ENCODE measurements around the gene CAB39L. TPM values are rescaled to one million over a fixed set of nuclear protein-coding genes. Genes with fewer than 3 reads are reported as not detected.

CAB39L gene
- total and polyA plus RNA-seq, 2 donors = 7.6 to 7.9 TPM

DNA sequence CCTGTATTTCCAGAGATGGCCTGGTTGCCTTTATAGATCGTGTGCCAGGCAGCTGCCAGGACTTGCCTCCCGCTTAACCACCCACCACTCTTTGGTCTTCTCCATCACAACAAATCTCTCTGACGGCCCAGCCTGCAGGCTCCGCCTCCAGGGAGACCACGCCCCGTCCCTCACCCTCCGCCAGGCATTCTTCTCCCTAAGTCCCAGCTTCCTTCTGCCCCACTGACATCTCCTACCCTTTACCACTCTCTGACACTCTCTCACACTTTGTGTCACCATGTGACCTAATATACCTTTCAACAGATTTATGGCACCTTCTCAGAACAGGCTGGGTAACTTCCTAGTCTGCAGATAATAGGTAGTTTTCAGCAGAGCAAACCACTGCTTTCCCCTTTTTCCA lies 95.1 kb downstream of the CAB39L start:
- 98% methylated on average over 7 of the region's 7 CpGs for WGBS
- no peak for DNase-seq (ENCODE audit: low read depth in 6 of 9, low spot score in 9 of 9)
- H3K27me3 ChIP-seq (ENCODE audit: control insufficient read depth in 2 of 2, insufficient read depth in 1 of 2, low read length in 1 of 2) = no peaks in the 10 kb centered on the region
- no peaks in the 10 kb centered on the region for H3K36me3 ChIP-seq (ENCODE audit: control insufficient read depth in 2 of 2, insufficient read depth in 2 of 2, low read length in 1 of 2)
- H3K27ac ChIP-seq (ENCODE audit: low read depth in 1 of 2, low read length in 1 of 2) = no peak overlapping the region
- no peak overlapping the region for H3K4me3 ChIP-seq (ENCODE audit: low read length in 2 of 2)
- no peaks in the 10 kb centered on the region for H3K4me1 ChIP-seq (ENCODE audit: control insufficient read depth in 2 of 2, insufficient read depth in 2 of 2, low read length in 2 of 2)
- H3K9me3 ChIP-seq (ENCODE audit: control insufficient read depth in 2 of 2, insufficient read depth in 1 of 2, low read length in 1 of 2) = peaks cover 0 to 6% of the 10 kb centered on the region in 2 donors

GRCh38 chr13:49347650-49348385 lies 96.0 kb downstream of the CAB39L start:
- no peak for DNase-seq (ENCODE audit: low read depth in 6 of 9, low spot score in 9 of 9)
- no peaks in the 10 kb centered on the region for H3K27me3 ChIP-seq (ENCODE audit: control insufficient read depth in 2 of 2, insufficient read depth in 1 of 2, low read length in 1 of 2)
- H3K4me1 ChIP-seq (ENCODE audit: control insufficient read depth in 2 of 2, insufficient read depth in 2 of 2, low read length in 2 of 2) = no peaks in the 10 kb centered on the region
- peaks cover 0 to 6% of the 10 kb centered on the region in 2 donors for H3K9me3 ChIP-seq (ENCODE audit: control insufficient read depth in 2 of 2, insufficient read depth in 1 of 2, low read length in 1 of 2)
- 98% methylated on average over 23 of the region's 23 CpGs for WGBS
- no peaks in the 10 kb centered on the region for H3K36me3 ChIP-seq (ENCODE audit: control insufficient read depth in 2 of 2, insufficient read depth in 2 of 2, low read length in 1 of 2)
- no peak overlapping the region for H3K27ac ChIP-seq (ENCODE audit: low read depth in 1 of 2, low read length in 1 of 2)
- no peak overlapping the region for H3K4me3 ChIP-seq (ENCODE audit: low read length in 2 of 2)

- 84% methylated on average over 5 of the region's 5 CpGs for WGBS
- DNase-seq (ENCODE audit: low read depth in 6 of 9, low spot score in 9 of 9) = no peak
- Histone ChIP-seq H3K27ac (ENCODE audit: low read depth in 1 of 2, low read length in 1 of 2) (no peak overlapping the region), H3K4me1 (ENCODE audit: control insufficient read depth in 2 of 2, insufficient read depth in 2 of 2, low read length in 2 of 2) (no peaks in the 10 kb centered on the region), H3K9me3 (ENCODE audit: control insufficient read depth in 2 of 2, insufficient read depth in 1 of 2, low read length in 1 of 2) (peaks cover 0 to 6% of the 10 kb centered on the region in 2 donors), H3K36me3 (ENCODE audit: control insufficient read depth in 2 of 2, insufficient read depth in 2 of 2, low read length in 1 of 2) (no peaks in the 10 kb centered on the region), H3K27me3 (ENCODE audit: control insufficient read depth in 2 of 2, insufficient read depth in 1 of 2, low read length in 1 of 2) (no peaks in the 10 kb centered on the region), H3K4me3 (ENCODE audit: low read length in 2 of 2) (no peak overlapping the region)
Observed at GRCh38 chr13:49346460-49346859, 97.4 kb downstream of the CAB39L start.

GRCh38 chr13:49343731-49344130 lies 100.1 kb downstream of the CAB39L start:
- Histone ChIP-seq H3K4me3 (ENCODE audit: low read length in 2 of 2) (no peak overlapping the region), H3K27me3 (ENCODE audit: control insufficient read depth in 2 of 2, insufficient read depth in 1 of 2, low read length in 1 of 2) (no peaks in the 10 kb centered on the region), H3K36me3 (ENCODE audit: control insufficient read depth in 2 of 2, insufficient read depth in 2 of 2, low read length in 1 of 2) (no peaks in the 10 kb centered on the region), H3K4me1 (ENCODE audit: control insufficient read depth in 2 of 2, insufficient read depth in 2 of 2, low read length in 2 of 2) (no peaks in the 10 kb centered on the region), H3K9me3 (ENCODE audit: control insufficient read depth in 2 of 2, insufficient read depth in 1 of 2, low read length in 1 of 2) (peaks cover 0 to 6% of the 10 kb centered on the region in 2 donors), H3K27ac (ENCODE audit: low read depth in 1 of 2, low read length in 1 of 2) (no peak overlapping the region)
- 82% methylated on average over 2 of the region's 2 CpGs for WGBS
- peak in 1 of 9 donors; percentile 5 for DNase-seq (ENCODE audit: low read depth in 6 of 9, low spot score in 9 of 9)

DNA sequence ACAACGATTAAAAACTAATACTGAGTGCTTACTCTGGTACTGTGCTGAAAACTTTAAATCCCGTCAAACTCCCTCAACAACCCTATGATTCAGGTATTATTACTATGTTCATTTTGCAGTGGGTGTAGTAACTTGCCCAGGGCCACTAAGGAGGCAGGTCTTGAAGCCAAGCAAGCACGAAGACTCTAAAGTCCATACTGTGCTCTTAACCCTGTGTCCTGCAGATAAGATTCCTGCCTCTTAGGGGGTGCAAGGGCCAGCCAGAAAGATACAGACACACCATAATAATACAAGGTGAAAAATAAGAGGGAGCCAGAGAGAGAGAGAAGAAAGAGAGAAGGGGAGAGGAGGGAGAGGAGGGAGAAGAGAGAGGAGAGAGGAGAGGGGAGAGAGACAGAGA lies 100.6 kb downstream of the CAB39L start:
- DNase-seq (ENCODE audit: low read depth in 6 of 9, low spot score in 9 of 9) = no peak
- H3K36me3 ChIP-seq (ENCODE audit: control insufficient read depth in 2 of 2, insufficient read depth in 2 of 2, low read length in 1 of 2) = no peaks in the 10 kb centered on the region
- no peak overlapping the region for H3K4me3 ChIP-seq (ENCODE audit: low read length in 2 of 2)
- no peak overlapping the region for H3K27ac ChIP-seq (ENCODE audit: low read depth in 1 of 2, low read length in 1 of 2)
- peaks cover 0 to 6% of the 10 kb centered on the region in 2 donors for H3K9me3 ChIP-seq (ENCODE audit: control insufficient read depth in 2 of 2, insufficient read depth in 1 of 2, low read length in 1 of 2)
- no peaks in the 10 kb centered on the region for H3K4me1 ChIP-seq (ENCODE audit: control insufficient read depth in 2 of 2, insufficient read depth in 2 of 2, low read length in 2 of 2)
- 97% methylated on average over 3 of the region's 3 CpGs for WGBS
- H3K27me3 ChIP-seq (ENCODE audit: control insufficient read depth in 2 of 2, insufficient read depth in 1 of 2, low read length in 1 of 2) = no peaks in the 10 kb centered on the region

- no peaks in the 10 kb centered on the region for H3K4me1 ChIP-seq (ENCODE audit: control insufficient read depth in 2 of 2, insufficient read depth in 2 of 2, low read length in 2 of 2)
Observed at GRCh38 chr13:49342454-49342853, 101.4 kb downstream of the CAB39L start.

GRCh38 chr13:49341941-49342340 lies 101.9 kb downstream of the CAB39L start:
- Histone ChIP-seq H3K4me3 (ENCODE audit: low read length in 2 of 2) (no peak overlapping the region), H3K9me3 (ENCODE audit: control insufficient read depth in 2 of 2, insufficient read depth in 1 of 2, low read length in 1 of 2) (no peaks in the 10 kb centered on the region), H3K27me3 (ENCODE audit: control insufficient read depth in 2 of 2, insufficient read depth in 1 of 2, low read length in 1 of 2) (no peaks in the 10 kb centered on the region), H3K27ac (ENCODE audit: low read depth in 1 of 2, low read length in 1 of 2) (no peak overlapping the region), H3K36me3 (ENCODE audit: control insufficient read depth in 2 of 2, insufficient read depth in 2 of 2, low read length in 1 of 2) (no peaks in the 10 kb centered on the region), H3K4me1 (ENCODE audit: control insufficient read depth in 2 of 2, insufficient read depth in 2 of 2, low read length in 2 of 2) (no peaks in the 10 kb centered on the region)
- DNase-seq (ENCODE audit: low read depth in 6 of 9, low spot score in 9 of 9) = no peak

More at GRCh38 chr13:49342454-49342853, 101.4 kb downstream of the CAB39L start:
- H3K27me3 ChIP-seq (ENCODE audit: control insufficient read depth in 2 of 2, insufficient read depth in 1 of 2, low read length in 1 of 2) = no peaks in the 10 kb centered on the region
- H3K4me3 ChIP-seq (ENCODE audit: low read length in 2 of 2) = no peak overlapping the region
- no peak for DNase-seq (ENCODE audit: low read depth in 6 of 9, low spot score in 9 of 9)
- no peaks in the 10 kb centered on the region for H3K9me3 ChIP-seq (ENCODE audit: control insufficient read depth in 2 of 2, insufficient read depth in 1 of 2, low read length in 1 of 2)
- WGBS = 97% methylated on average over 2 of the region's 2 CpGs
- no peaks in the 10 kb centered on the region for H3K36me3 ChIP-seq (ENCODE audit: control insufficient read depth in 2 of 2, insufficient read depth in 2 of 2, low read length in 1 of 2)
- no peak overlapping the region for H3K27ac ChIP-seq (ENCODE audit: low read depth in 1 of 2, low read length in 1 of 2)

DNA sequence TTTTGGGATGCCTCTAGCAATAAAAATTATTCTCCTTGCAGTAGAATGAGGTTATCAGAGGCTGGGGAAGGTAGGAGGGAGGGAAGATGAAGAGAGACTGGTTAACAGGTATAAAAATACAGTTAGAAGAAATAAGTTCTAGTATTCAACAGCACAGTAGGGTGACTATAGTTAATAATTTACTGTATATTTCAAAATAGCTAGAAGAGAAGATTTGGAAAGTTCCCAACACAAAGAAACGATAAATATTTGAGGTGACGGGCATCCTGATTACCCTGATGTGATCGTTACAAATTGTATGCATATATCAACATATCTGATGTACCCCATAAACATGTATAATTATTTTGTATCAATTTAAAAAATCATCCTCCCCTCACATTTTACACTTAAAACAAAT lies 102.3 kb downstream of the CAB39L start:
- no peaks in the 10 kb centered on the region for H3K27me3 ChIP-seq (ENCODE audit: control insufficient read depth in 2 of 2, insufficient read depth in 1 of 2, low read length in 1 of 2)
- no peaks in the 10 kb centered on the region for H3K9me3 ChIP-seq (ENCODE audit: control insufficient read depth in 2 of 2, insufficient read depth in 1 of 2, low read length in 1 of 2)
- no peaks in the 10 kb centered on the region for H3K36me3 ChIP-seq (ENCODE audit: control insufficient read depth in 2 of 2, insufficient read depth in 2 of 2, low read length in 1 of 2)
- H3K4me1 ChIP-seq (ENCODE audit: control insufficient read depth in 2 of 2, insufficient read depth in 2 of 2, low read length in 2 of 2) = no peaks in the 10 kb centered on the region
- no peak for DNase-seq (ENCODE audit: low read depth in 6 of 9, low spot score in 9 of 9)
- WGBS = 98% methylated on average over 3 of the region's 3 CpGs
- H3K27ac ChIP-seq (ENCODE audit: low read depth in 1 of 2, low read length in 1 of 2) = no peak overlapping the region
- no peak overlapping the region for H3K4me3 ChIP-seq (ENCODE audit: low read length in 2 of 2)

DNA sequence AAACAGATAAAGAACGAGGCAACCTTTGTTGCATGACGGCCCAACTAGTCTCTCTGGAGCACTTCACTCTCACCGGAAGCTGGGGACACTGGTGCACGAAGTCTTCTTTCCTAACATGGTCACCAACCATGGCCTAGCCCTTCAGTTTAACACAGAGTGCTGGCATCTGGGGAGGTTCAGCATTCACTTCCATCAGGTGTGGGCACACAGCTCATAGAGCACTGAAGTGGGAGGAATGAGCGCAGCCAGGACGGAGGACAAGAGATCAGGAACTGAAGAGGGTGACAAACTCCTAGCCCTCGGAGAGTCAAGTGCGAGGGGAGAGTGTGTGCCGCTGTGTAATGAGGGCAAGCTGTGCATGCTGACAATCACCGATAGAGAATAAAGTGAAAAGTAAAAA lies 103.7 kb downstream of the CAB39L start:
- H3K4me1 ChIP-seq (ENCODE audit: control insufficient read depth in 2 of 2, insufficient read depth in 2 of 2, low read length in 2 of 2) = no peaks in the 10 kb centered on the region
- H3K27me3 ChIP-seq (ENCODE audit: control insufficient read depth in 2 of 2, insufficient read depth in 1 of 2, low read length in 1 of 2) = no peaks in the 10 kb centered on the region
- H3K4me3 ChIP-seq (ENCODE audit: low read length in 2 of 2) = no peak overlapping the region
- 97% methylated on average over 10 of the region's 10 CpGs for WGBS
- no peaks in the 10 kb centered on the region for H3K9me3 ChIP-seq (ENCODE audit: control insufficient read depth in 2 of 2, insufficient read depth in 1 of 2, low read length in 1 of 2)
- DNase-seq (ENCODE audit: low read depth in 6 of 9, low spot score in 9 of 9) = no peak
- no peak overlapping the region for H3K27ac ChIP-seq (ENCODE audit: low read depth in 1 of 2, low read length in 1 of 2)
- H3K36me3 ChIP-seq (ENCODE audit: control insufficient read depth in 2 of 2, insufficient read depth in 2 of 2, low read length in 1 of 2) = no peaks in the 10 kb centered on the region
